Liver (tissue), 9 donors: ENCODE results near the gene SOD1. TPM values are rescaled to one million over a fixed set of nuclear protein-coding genes. Genes with fewer than 3 reads are reported as not detected.

Experiments used
- DNase-seq: peaks from one replicate; pipeline ENCODE4 v3.0.0-alpha.2; 2017; ENCODE audit warnings: low spot score
- H3K27ac ChIP-seq, 2 donors: one replicate each; pipeline ENCODE4 v1.7.0; 2013; ENCODE audit warnings: inconsistent platforms in 2 of 2, low read length in 2 of 2, control low read depth in 1 of 2, low read depth in 1 of 2, mild to moderate bottlenecking in 1 of 2
- H3K27me3 ChIP-seq, 4 donors: one replicate each; pipeline versions ENCODE4 v1.6.1 to v1.7.0; 2013; ENCODE audit warnings: low read length in 3 of 4, inconsistent platforms in 1 of 4, mild to moderate bottlenecking in 1 of 4, moderate library complexity in 1 of 4; ENCODE audit not compliant: control insufficient read depth in 4 of 4, insufficient read depth in 4 of 4
- H3K36me3 ChIP-seq, 4 donors: one replicate each; pipeline versions ENCODE4 v1.6.1 to v1.7.0; 2013; ENCODE audit warnings: low read length in 3 of 4, mild to moderate bottlenecking in 3 of 4, low read depth in 1 of 4, moderate library complexity in 1 of 4; ENCODE audit not compliant: control insufficient read depth in 4 of 4, insufficient read depth in 3 of 4
- H3K4me1 ChIP-seq, 4 donors: one replicate each; pipeline versions ENCODE4 v1.6.1 to v1.7.0; 2013; ENCODE audit warnings: low read length in 3 of 4, mild to moderate bottlenecking in 3 of 4, moderate library complexity in 1 of 4; ENCODE audit not compliant: control insufficient read depth in 4 of 4, insufficient read depth in 4 of 4
- H3K4me3 ChIP-seq, 3 donors: one replicate each; pipeline versions ENCODE4 v1.6.1 to v1.7.0; 2013; ENCODE audit warnings: low read length in 3 of 3, control low read depth in 1 of 3, low read depth in 1 of 3, mild to moderate bottlenecking in 1 of 3
- H3K9ac ChIP-seq, 2 donors: one replicate each; pipeline ENCODE4 v1.7.0; 2013; ENCODE audit warnings: low read length in 2 of 2, mild to moderate bottlenecking in 2 of 2, moderate library complexity in 2 of 2, control low read depth in 1 of 2, low read depth in 1 of 2
- H3K9me3 ChIP-seq, 4 donors: one replicate each; pipeline versions ENCODE4 v1.6.1 to v1.7.0; 2013; ENCODE audit warnings: low read length in 3 of 4; ENCODE audit not compliant: control insufficient read depth in 4 of 4
- EGR1 ChIP-seq, 2 donors: IDR thresholded peaks; 2 replicates each; pipeline ENCODE4 v1.6.1; 2016 to 2018; ENCODE audit warnings: antibody characterized with exemption in 2 of 2, low read depth in 2 of 2
- FOXA1 ChIP-seq: IDR thresholded peaks from 2 replicates; pipeline ENCODE4 v1.6.1; 2016; ENCODE audit warnings: antibody characterized with exemption
- FOXA2 ChIP-seq: IDR thresholded peaks from 2 replicates; pipeline ENCODE4 v1.6.1; 2016; ENCODE audit warnings: antibody characterized with exemption
- GABPA ChIP-seq, 2 donors: IDR thresholded peaks in 1 of 2; conservative IDR thresholded peaks in 1 of 2; 2 replicates each; pipeline ENCODE4 v1.6.1; 2016; ENCODE audit warnings: antibody characterized with exemption in 2 of 2, mild to moderate bottlenecking in 1 of 2, moderate library complexity in 1 of 2
- HNF4A ChIP-seq, 2 donors: conservative IDR thresholded peaks; 2 replicates each; pipeline ENCODE4 v1.6.1; 2016; ENCODE audit warnings: antibody characterized with exemption in 2 of 2, mild to moderate bottlenecking in 2 of 2
- HNF4G ChIP-seq: IDR thresholded peaks from 2 replicates; pipeline ENCODE4 v1.6.1; 2016; ENCODE audit warnings: antibody characterized with exemption
- JUND ChIP-seq, 2 donors: IDR thresholded peaks; 2 replicates each; pipeline ENCODE4 v1.6.1; 2016; ENCODE audit warnings: antibody characterized with exemption in 2 of 2
- NR2F2 ChIP-seq: IDR thresholded peaks from 2 replicates; pipeline ENCODE4 v1.6.1; 2016; ENCODE audit warnings: antibody characterized with exemption
- RAD21 ChIP-seq, 2 donors: IDR thresholded peaks; 2 replicates each; pipeline ENCODE4 v1.6.1; 2016; ENCODE audit warnings: antibody characterized with exemption in 2 of 2, mild to moderate bottlenecking in 2 of 2
- RXRA ChIP-seq, 2 donors: IDR thresholded peaks; 2 replicates each; pipeline ENCODE4 v1.6.1; 2017 to 2018; ENCODE audit warnings: antibody characterized with exemption in 2 of 2, mild to moderate bottlenecking in 1 of 2
- SP1 ChIP-seq: IDR thresholded peaks from 2 replicates; pipeline ENCODE4 v1.6.1; 2018; ENCODE audit warnings: antibody characterized with exemption, mild to moderate bottlenecking
- TAF1 ChIP-seq: conservative IDR thresholded peaks from 2 replicates; pipeline ENCODE4 v1.6.1; 2016; ENCODE audit warnings: antibody characterized with exemption, mild to moderate bottlenecking
- YY1 ChIP-seq: IDR thresholded peaks from 2 replicates; pipeline ENCODE4 v1.6.1; 2016; ENCODE audit warnings: antibody characterized with exemption, mild to moderate bottlenecking
- WGBS: extraction: QIAGEN DNeasy Blood & Tissue Kit; methylation state at CpG from one replicate; pipeline ENCODE4 v1.1.7; 2013; 5-methylcytosine and 5-hydroxymethylcytosine counted together
- polyA plus RNA-seq, 2 donors: library from polyadenylated mRNA; stranded (reverse) in 1 of 2; unstranded in 1 of 2; fragments of 200-250 nt in 1 of 2; fragments of >200 nt in 1 of 2; fragmentation: Nextera tagmentation in 1 of 2; extraction: Ambion mirVana in 1 of 2; gene quantifications; one replicate each; pipeline versions ENCODE4 v1.2.1 to v1.2.3, GENCODE V29; 2013 to 2015
- total RNA-seq, 2 donors: library from RNA; depleted of rRNA; stranded (reverse); fragments of >200 nt; gene quantifications; one replicate each; pipeline ENCODE4 v1.2.3, GENCODE V29; 2014
- TF ChIP-seq, protein P1 (sequence below): IDR thresholded peaks from 2 replicates; pipeline ENCODE4 v1.6.1; 2016; ENCODE audit warnings: antibody characterized with exemption
- TF ChIP-seq, protein P2 (sequence below): IDR thresholded peaks from 2 replicates; pipeline ENCODE4 v1.6.1; 2016; ENCODE audit warnings: antibody characterized with exemption
- TF ChIP-seq, protein P3 (sequence below): IDR thresholded peaks from 2 replicates; pipeline ENCODE4 v1.6.1; 2016; ENCODE audit warnings: antibody characterized with exemption
- TF ChIP-seq, protein P4 (sequence below): IDR thresholded peaks from 2 replicates; pipeline ENCODE4 v1.6.1; 2016; ENCODE audit warnings: antibody characterized with exemption, mild to moderate bottlenecking
- TF ChIP-seq, protein P5 (sequence below): fragments of 150-350 bp; IDR thresholded peaks from 2 replicates; pipeline ENCODE4 v1.5.1; 2017; ENCODE audit warnings: improper control_type of control experiment, low read depth, low read length; ENCODE audit not compliant: missing input control
- donor health status: healthy.
- donor health status: healthy.
- donor health status: healthy.
- donor health status: healthy.
- donor health status: healthy.

Gene SOD1
- total and polyA plus RNA-seq, 4 donors = 129 to 1,258 (median 658) TPM

DNA sequence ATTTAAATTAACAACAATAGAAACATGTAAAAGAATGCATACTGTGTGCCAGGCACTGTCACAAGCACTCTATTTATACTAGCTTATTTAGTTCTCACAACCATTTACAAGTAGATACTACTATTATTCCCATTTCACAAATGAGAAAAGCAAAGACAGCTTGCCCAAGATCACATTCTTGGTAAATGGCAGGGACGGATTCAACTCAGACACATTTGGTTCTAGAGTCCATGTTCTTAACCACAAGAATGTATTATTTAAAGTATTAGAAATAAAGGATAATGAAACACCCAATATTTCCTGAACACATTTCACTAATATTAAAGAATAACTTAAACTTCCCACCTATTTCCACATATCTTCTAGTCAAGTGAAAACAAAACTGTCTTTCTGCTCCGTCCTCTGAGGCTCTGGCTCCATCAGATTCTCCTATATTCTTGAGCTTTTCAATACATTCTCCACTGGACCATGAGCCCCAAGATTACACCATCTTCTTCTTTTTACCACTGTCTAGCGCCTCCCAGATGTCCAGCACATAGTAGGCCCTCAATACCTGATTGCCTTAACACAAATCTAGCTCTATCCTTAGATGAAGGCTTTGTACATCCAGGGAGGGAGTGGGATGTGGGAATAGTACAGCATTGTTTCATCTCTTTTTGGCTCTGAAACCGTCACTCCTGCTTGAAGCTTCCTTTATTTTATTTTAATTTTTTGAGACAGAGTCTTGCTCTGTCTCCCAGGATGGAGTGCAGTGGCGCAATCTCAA, 29.3 kb downstream of the SOD1 start:
- no peaks in the 10 kb centered on the region for H3K27me3 ChIP-seq
- 98% methylated on average over 5 of the region's 5 CpGs for WGBS

More for the DNA sequence above, 29.3 kb downstream of the SOD1 start:
- no peaks in the 10 kb centered on the region for H3K9me3 ChIP-seq
- H3K4me1 ChIP-seq = no peaks in the 10 kb centered on the region
- DNase-seq = no peak
- TF ChIP-seq RXRA (IDR thresholded peaks at IDR 0.05) (no peak), RAD21 (IDR thresholded peaks at IDR 0.05) (no peak), FOXA2 (no peak), TAF1 (no peak), HNF4G (no peak), GABPA (IDR thresholded peaks at IDR 0.05 in 1 of 2, conservative IDR thresholded peaks at IDR 0.05 in 1 of 2) (no peak), SP1 (no peak), NR2F2 (no peak), YY1 (no peak), EGR1 (IDR thresholded peaks at IDR 0.05; ENCODE audit: low read depth in 2 of 2) (no peak), JUND (IDR thresholded peaks at IDR 0.05) (no peak), HNF4A (conservative IDR thresholded peaks at IDR 0.05) (no peak), FOXA1 (no peak)
- TF ChIP-seq, protein P1, sequence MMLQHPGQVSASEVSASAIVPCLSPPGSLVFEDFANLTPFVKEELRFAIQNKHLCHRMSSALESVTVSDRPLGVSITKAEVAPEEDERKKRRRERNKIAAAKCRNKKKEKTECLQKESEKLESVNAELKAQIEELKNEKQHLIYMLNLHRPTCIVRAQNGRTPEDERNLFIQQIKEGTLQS = no peak
- TF ChIP-seq, protein P2, sequence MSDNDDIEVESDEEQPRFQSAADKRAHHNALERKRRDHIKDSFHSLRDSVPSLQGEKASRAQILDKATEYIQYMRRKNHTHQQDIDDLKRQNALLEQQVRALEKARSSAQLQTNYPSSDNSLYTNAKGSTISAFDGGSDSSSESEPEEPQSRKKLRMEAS = no peak
- TF ChIP-seq, protein P3, sequence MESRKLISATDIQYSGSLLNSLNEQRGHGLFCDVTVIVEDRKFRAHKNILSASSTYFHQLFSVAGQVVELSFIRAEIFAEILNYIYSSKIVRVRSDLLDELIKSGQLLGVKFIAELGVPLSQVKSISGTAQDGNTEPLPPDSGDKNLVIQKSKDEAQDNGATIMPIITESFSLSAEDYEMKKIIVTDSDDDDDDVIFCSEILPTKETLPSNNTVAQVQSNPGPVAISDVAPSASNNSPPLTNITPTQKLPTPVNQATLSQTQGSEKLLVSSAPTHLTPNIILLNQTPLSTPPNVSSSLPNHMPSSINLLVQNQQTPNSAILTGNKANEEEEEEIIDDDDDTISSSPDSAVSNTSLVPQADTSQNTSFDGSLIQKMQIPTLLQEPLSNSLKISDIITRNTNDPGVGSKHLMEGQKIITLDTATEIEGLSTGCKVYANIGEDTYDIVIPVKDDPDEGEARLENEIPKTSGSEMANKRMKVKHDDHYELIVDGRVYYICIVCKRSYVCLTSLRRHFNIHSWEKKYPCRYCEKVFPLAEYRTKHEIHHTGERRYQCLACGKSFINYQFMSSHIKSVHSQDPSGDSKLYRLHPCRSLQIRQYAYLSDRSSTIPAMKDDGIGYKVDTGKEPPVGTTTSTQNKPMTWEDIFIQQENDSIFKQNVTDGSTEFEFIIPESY = no peak
- TF ChIP-seq, protein P4, sequence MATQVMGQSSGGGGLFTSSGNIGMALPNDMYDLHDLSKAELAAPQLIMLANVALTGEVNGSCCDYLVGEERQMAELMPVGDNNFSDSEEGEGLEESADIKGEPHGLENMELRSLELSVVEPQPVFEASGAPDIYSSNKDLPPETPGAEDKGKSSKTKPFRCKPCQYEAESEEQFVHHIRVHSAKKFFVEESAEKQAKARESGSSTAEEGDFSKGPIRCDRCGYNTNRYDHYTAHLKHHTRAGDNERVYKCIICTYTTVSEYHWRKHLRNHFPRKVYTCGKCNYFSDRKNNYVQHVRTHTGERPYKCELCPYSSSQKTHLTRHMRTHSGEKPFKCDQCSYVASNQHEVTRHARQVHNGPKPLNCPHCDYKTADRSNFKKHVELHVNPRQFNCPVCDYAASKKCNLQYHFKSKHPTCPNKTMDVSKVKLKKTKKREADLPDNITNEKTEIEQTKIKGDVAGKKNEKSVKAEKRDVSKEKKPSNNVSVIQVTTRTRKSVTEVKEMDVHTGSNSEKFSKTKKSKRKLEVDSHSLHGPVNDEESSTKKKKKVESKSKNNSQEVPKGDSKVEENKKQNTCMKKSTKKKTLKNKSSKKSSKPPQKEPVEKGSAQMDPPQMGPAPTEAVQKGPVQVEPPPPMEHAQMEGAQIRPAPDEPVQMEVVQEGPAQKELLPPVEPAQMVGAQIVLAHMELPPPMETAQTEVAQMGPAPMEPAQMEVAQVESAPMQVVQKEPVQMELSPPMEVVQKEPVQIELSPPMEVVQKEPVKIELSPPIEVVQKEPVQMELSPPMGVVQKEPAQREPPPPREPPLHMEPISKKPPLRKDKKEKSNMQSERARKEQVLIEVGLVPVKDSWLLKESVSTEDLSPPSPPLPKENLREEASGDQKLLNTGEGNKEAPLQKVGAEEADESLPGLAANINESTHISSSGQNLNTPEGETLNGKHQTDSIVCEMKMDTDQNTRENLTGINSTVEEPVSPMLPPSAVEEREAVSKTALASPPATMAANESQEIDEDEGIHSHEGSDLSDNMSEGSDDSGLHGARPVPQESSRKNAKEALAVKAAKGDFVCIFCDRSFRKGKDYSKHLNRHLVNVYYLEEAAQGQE = no peak
- TF ChIP-seq, protein P5, sequence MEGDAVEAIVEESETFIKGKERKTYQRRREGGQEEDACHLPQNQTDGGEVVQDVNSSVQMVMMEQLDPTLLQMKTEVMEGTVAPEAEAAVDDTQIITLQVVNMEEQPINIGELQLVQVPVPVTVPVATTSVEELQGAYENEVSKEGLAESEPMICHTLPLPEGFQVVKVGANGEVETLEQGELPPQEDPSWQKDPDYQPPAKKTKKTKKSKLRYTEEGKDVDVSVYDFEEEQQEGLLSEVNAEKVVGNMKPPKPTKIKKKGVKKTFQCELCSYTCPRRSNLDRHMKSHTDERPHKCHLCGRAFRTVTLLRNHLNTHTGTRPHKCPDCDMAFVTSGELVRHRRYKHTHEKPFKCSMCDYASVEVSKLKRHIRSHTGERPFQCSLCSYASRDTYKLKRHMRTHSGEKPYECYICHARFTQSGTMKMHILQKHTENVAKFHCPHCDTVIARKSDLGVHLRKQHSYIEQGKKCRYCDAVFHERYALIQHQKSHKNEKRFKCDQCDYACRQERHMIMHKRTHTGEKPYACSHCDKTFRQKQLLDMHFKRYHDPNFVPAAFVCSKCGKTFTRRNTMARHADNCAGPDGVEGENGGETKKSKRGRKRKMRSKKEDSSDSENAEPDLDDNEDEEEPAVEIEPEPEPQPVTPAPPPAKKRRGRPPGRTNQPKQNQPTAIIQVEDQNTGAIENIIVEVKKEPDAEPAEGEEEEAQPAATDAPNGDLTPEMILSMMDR = no peak
- no peak overlapping the region for H3K27ac ChIP-seq
- H3K36me3 ChIP-seq = peaks cover 14 to 78% (median 63%) of the 10 kb centered on the region in 4 donors
- no peak overlapping the region for H3K9ac ChIP-seq
- H3K4me3 ChIP-seq = no peak overlapping the region
